ENCODE data around the gene ATP8A1. TPM values are rescaled to one million over a fixed set of nuclear protein-coding genes. Genes with fewer than 3 reads are reported as not detected.

Gene ATP8A1
- total RNA-seq, 1 donor from 2014 or later = 278 TPM

GRCh38 chr4:42417550-42417949 lies 239.4 kb downstream of the ATP8A1 start:
- no peaks in the 10 kb centered on the region for H3K4me1 Mint-ChIP-seq (ENCODE audit: low read depth, unreplicated experiment)
- no peaks in the 10 kb centered on the region for H3K36me3 Mint-ChIP-seq (ENCODE audit: unreplicated experiment)
- H3K27me3 Mint-ChIP-seq (ENCODE audit: unreplicated experiment) = no peaks in the 10 kb centered on the region
- no peak for DNase-seq
- no peak for TF ChIP-seq CTCF (IDR thresholded peaks at IDR 0.05; ENCODE audit: partially characterized antibody, unreplicated experiment)
- no peak overlapping the region for H3K4me3 Mint-ChIP-seq (ENCODE audit: unreplicated experiment)
- peaks cover 2% of the 10 kb centered on the region for H3K9me3 Mint-ChIP-seq (ENCODE audit: unreplicated experiment)
- no peak overlapping the region for H3K27ac Mint-ChIP-seq (ENCODE audit: unreplicated experiment)

GRCh38 chr4:42416017-42416416 lies 240.9 kb downstream of the ATP8A1 start:
- Mint-ChIP-seq H3K9me3 (ENCODE audit: unreplicated experiment) (peaks cover 2% of the 10 kb centered on the region), H3K36me3 (ENCODE audit: unreplicated experiment) (no peaks in the 10 kb centered on the region), H3K27me3 (ENCODE audit: unreplicated experiment) (no peaks in the 10 kb centered on the region), H3K4me1 (ENCODE audit: low read depth, unreplicated experiment) (no peaks in the 10 kb centered on the region), H3K27ac (ENCODE audit: unreplicated experiment) (no peak overlapping the region), H3K4me3 (ENCODE audit: unreplicated experiment) (no peak overlapping the region)
- no peak for DNase-seq
- no peak for TF ChIP-seq CTCF (IDR thresholded peaks at IDR 0.05; ENCODE audit: partially characterized antibody, unreplicated experiment)

GRCh38 chr4:42415281-42415680 lies 241.6 kb downstream of the ATP8A1 start:
- peaks cover 2% of the 10 kb centered on the region for H3K9me3 Mint-ChIP-seq (ENCODE audit: unreplicated experiment)
- H3K27me3 Mint-ChIP-seq (ENCODE audit: unreplicated experiment) = no peaks in the 10 kb centered on the region
- TF ChIP-seq CTCF (IDR thresholded peaks at IDR 0.05; ENCODE audit: partially characterized antibody, unreplicated experiment) = no peak
- no peak overlapping the region for H3K27ac Mint-ChIP-seq (ENCODE audit: unreplicated experiment)
- no peaks in the 10 kb centered on the region for H3K4me1 Mint-ChIP-seq (ENCODE audit: low read depth, unreplicated experiment)
- no peak for DNase-seq
- no peak overlapping the region for H3K4me3 Mint-ChIP-seq (ENCODE audit: unreplicated experiment)
- H3K36me3 Mint-ChIP-seq (ENCODE audit: unreplicated experiment) = no peaks in the 10 kb centered on the region

GRCh38 chr4:42412251-42412650 lies 244.7 kb downstream of the ATP8A1 start:
- H3K4me3 Mint-ChIP-seq (ENCODE audit: unreplicated experiment) = no peak overlapping the region
- no peak for DNase-seq
- TF ChIP-seq CTCF (IDR thresholded peaks at IDR 0.05; ENCODE audit: partially characterized antibody, unreplicated experiment) = no peak
- no peak overlapping the region for H3K27ac Mint-ChIP-seq (ENCODE audit: unreplicated experiment)
- no peaks in the 10 kb centered on the region for H3K27me3 Mint-ChIP-seq (ENCODE audit: unreplicated experiment)
- H3K4me1 Mint-ChIP-seq (ENCODE audit: low read depth, unreplicated experiment) = no peaks in the 10 kb centered on the region
- H3K36me3 Mint-ChIP-seq (ENCODE audit: unreplicated experiment) = no peaks in the 10 kb centered on the region
- H3K9me3 Mint-ChIP-seq (ENCODE audit: unreplicated experiment) = peaks cover 2% of the 10 kb centered on the region

- Mint-ChIP-seq H3K27me3 (ENCODE audit: unreplicated experiment) (no peaks in the 10 kb centered on the region), H3K4me1 (ENCODE audit: low read depth, unreplicated experiment) (no peaks in the 10 kb centered on the region), H3K9me3 (ENCODE audit: unreplicated experiment) (peaks cover 2% of the 10 kb centered on the region), H3K36me3 (ENCODE audit: unreplicated experiment) (no peaks in the 10 kb centered on the region), H3K4me3 (ENCODE audit: unreplicated experiment) (no peak overlapping the region), H3K27ac (ENCODE audit: unreplicated experiment) (no peak overlapping the region)
- DNase-seq = no peak
- TF ChIP-seq CTCF (IDR thresholded peaks at IDR 0.05; ENCODE audit: partially characterized antibody, unreplicated experiment) = no peak
These were observed 245.1 kb downstream of the ATP8A1 start for GRCh38 chr4:42411803-42412202.
